PC-3 (cell line): ENCODE results near the gene MRM3.

Experiments
- CTCF ChIP-seq: fragments of 300-600 bp; sonication (generic); conservative IDR thresholded peaks from 2 replicates; pipeline ENCODE4 v1.5.1; 2017; ENCODE audit warnings: antibody characterized with exemption, low read depth, mild to moderate bottlenecking, low read length
- EZH2 ChIP-seq: fragments of 300-600 bp; sonication (generic); IDR thresholded peaks from one replicate; pipeline ENCODE4 v1.6.1; 2017; ENCODE audit warnings: antibody characterized with exemption, mild to moderate bottlenecking, low read length; ENCODE audit not compliant: unreplicated experiment
- EZH2phosphoT487 ChIP-seq: fragments of 300-600 bp; sonication (generic); IDR thresholded peaks from 2 replicates; pipeline ENCODE4 v1.6.1; 2018; ENCODE audit warnings: mild to moderate bottlenecking, antibody characterized with exemption, low read length, borderline replicate concordance

- TF ChIP-seq CTCF (no peak), EZH2 (no peak), EZH2phosphoT487 (no peak)
These were observed 20.3 kb downstream of the MRM3 start for GRCh38 chr17:802481-802880.
